RWPE2 (cell line): ENCODE results near the gene LMX1B.

Source experiments
- ATAC-seq: fragments of 200-7000 bp; cut with Tn5 transposase; 3 replicates; pipeline ENCODE4 v1.9.1; 2021; ENCODE audit warnings: low read depth
- DNase-seq: peaks from one replicate; pipeline ENCODE4 v3.0.0-alpha.2; 2020; ENCODE audit warnings: low spot score
- H3K27ac ChIP-seq: fragments of 450-650 bp; 2 replicates; pipeline ENCODE4 v1.5.1; 2017; ENCODE audit warnings: mild to moderate bottlenecking; ENCODE audit not compliant: poor library complexity, severe bottlenecking
- H3K27me3 ChIP-seq: fragments of 250-450 bp; sonication (Bioruptor Pico); 2 replicates; pipeline ENCODE4 v1.5.1; 2021; ENCODE audit warnings: mild to moderate bottlenecking, moderate library complexity; ENCODE audit not compliant: insufficient read depth, poor library complexity, severe bottlenecking
- H3K36me3 ChIP-seq: fragments of 250-450 bp; sonication (Bioruptor Pico); 2 replicates; pipeline ENCODE4 v1.5.1; 2020; ENCODE audit warnings: low read depth, mild to moderate bottlenecking, moderate library complexity
- H3K4me1 ChIP-seq: fragments of 250-450 bp; sonication (Bioruptor Pico); 2 replicates; pipeline ENCODE4 v1.5.1; 2021; ENCODE audit warnings: mild to moderate bottlenecking, moderate library complexity; ENCODE audit not compliant: insufficient read depth, poor library complexity, severe bottlenecking
- H3K4me3 ChIP-seq: fragments of 250-450 bp; sonication (Bioruptor Pico); 2 replicates; pipeline ENCODE4 v1.5.1; 2021; ENCODE audit warnings: mild to moderate bottlenecking, moderate library complexity; ENCODE audit not compliant: severe bottlenecking
- H3K9me3 ChIP-seq: fragments of 250-450 bp; sonication (Bioruptor Pico); 2 replicates; pipeline ENCODE4 v1.5.1; 2021; ENCODE audit warnings: mild to moderate bottlenecking, moderate library complexity; ENCODE audit not compliant: severe bottlenecking
- TF ChIP-seq, protein P1 (sequence below): fragments of 450-650 bp; IDR thresholded peaks from one replicate; pipeline ENCODE4 v1.5.1; 2017; ENCODE audit warnings: mild to moderate bottlenecking, moderate library complexity; ENCODE audit not compliant: poor library complexity, severe bottlenecking

LMX1B gene

DNA sequence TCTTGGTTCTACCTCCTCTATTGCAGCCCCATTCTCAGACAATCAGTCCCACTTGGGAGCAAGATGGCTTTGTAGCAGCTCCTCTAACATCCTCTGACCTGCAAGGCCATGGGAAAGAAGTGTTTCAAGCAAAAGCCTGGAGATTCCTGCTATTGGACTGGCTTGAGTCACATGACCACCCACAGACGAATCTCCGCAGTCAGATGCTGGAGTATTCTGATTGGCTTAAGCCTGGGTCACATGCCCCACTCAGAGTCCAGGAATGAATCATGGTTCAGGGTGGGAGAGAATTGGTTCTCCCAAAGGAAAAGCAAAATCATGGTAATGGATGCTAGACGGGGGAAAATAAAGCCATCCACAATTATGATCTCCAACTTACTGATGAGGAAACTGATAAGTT lies 22.6 kb upstream of the LMX1B start:
- no peak for ATAC-seq
- Histone ChIP-seq H3K4me3 (no peak overlapping the region), H3K9me3 (no peaks in the 10 kb centered on the region), H3K36me3 (no peaks in the 10 kb centered on the region), H3K27me3 (peaks cover 6% of the 10 kb centered on the region), H3K4me1 (no peaks in the 10 kb centered on the region), H3K27ac (no peak overlapping the region)
- no peak for DNase-seq
- TF ChIP-seq, protein P1, sequence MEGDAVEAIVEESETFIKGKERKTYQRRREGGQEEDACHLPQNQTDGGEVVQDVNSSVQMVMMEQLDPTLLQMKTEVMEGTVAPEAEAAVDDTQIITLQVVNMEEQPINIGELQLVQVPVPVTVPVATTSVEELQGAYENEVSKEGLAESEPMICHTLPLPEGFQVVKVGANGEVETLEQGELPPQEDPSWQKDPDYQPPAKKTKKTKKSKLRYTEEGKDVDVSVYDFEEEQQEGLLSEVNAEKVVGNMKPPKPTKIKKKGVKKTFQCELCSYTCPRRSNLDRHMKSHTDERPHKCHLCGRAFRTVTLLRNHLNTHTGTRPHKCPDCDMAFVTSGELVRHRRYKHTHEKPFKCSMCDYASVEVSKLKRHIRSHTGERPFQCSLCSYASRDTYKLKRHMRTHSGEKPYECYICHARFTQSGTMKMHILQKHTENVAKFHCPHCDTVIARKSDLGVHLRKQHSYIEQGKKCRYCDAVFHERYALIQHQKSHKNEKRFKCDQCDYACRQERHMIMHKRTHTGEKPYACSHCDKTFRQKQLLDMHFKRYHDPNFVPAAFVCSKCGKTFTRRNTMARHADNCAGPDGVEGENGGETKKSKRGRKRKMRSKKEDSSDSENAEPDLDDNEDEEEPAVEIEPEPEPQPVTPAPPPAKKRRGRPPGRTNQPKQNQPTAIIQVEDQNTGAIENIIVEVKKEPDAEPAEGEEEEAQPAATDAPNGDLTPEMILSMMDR = no peak

DNA sequence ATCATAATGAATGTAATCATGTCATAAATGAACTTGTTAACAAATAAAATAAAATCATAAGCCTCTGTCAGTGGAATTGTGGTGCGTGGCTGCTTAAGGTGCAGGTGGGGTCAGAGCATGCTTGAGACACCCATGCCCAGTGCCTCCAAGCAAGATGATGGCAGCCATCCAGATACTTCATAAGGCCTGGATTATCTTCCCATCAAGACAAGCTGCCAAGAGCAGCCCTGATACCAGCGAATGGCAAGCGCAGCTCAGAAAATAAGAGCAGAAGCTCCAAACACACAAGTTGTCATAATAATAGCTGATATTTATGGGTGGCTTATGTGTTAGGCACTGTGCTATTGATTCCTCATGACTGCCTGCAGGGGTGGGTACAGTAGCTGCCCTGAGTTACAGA lies 21.8 kb upstream of the LMX1B start:
- no peak for ATAC-seq
- Histone ChIP-seq H3K4me1 (no peaks in the 10 kb centered on the region), H3K27ac (no peak overlapping the region), H3K27me3 (peaks cover 6% of the 10 kb centered on the region), H3K4me3 (no peak overlapping the region), H3K36me3 (no peaks in the 10 kb centered on the region), H3K9me3 (no peaks in the 10 kb centered on the region)
- TF ChIP-seq, protein P1 = no peak
- DNase-seq = no peak

DNA sequence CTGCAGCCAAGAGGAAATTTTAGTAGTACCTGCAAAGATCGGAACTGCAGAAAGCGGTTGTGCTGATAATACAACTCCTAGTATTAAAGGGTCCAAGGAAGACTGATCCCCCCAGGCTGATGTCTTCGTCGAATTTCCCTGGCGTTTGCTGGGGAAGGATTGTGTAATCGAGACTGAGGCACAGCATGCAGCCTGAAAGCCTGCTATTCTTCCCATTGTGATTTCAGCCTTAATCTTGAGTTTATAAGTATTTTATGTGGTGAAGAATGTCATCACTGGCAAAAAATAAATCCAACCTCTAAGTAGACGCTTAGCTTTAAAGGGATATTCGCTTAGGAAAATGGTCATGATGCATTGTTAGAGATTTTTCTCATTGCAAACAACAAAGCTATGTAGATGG lies 21.3 kb upstream of the LMX1B start:
- ATAC-seq = no peak
- Histone ChIP-seq H3K27ac (no peak overlapping the region), H3K27me3 (peaks cover 6% of the 10 kb centered on the region), H3K9me3 (no peaks in the 10 kb centered on the region), H3K4me1 (no peaks in the 10 kb centered on the region), H3K4me3 (no peak overlapping the region), H3K36me3 (no peaks in the 10 kb centered on the region)
- DNase-seq = no peak
- TF ChIP-seq, protein P1 = no peak

DNA sequence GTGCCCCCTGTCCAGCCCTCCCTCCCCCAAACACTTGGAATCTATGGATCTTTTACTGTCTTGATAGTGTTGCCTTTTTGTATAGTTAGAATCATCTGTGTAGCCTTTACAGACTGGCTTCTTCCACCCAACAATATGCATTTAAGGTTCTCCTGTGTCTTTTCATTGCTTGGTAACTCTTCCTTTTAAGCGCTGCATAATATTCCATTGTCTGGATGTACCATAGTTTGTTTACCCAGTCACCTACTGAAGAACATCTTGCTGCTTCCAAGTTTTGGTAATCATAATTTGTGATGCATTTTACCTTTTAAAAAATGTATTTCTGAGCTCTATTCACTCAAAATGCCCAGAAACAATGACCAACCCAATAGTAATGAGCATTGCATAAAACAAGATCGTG lies 17.7 kb upstream of the LMX1B start:
- no peak for ATAC-seq
- Histone ChIP-seq H3K9me3 (no peaks in the 10 kb centered on the region), H3K27ac (no peak overlapping the region), H3K27me3 (peaks cover 7% of the 10 kb centered on the region), H3K36me3 (no peaks in the 10 kb centered on the region), H3K4me3 (no peak overlapping the region), H3K4me1 (no peaks in the 10 kb centered on the region)
- TF ChIP-seq, protein P1 = no peak
- DNase-seq = no peak

DNA sequence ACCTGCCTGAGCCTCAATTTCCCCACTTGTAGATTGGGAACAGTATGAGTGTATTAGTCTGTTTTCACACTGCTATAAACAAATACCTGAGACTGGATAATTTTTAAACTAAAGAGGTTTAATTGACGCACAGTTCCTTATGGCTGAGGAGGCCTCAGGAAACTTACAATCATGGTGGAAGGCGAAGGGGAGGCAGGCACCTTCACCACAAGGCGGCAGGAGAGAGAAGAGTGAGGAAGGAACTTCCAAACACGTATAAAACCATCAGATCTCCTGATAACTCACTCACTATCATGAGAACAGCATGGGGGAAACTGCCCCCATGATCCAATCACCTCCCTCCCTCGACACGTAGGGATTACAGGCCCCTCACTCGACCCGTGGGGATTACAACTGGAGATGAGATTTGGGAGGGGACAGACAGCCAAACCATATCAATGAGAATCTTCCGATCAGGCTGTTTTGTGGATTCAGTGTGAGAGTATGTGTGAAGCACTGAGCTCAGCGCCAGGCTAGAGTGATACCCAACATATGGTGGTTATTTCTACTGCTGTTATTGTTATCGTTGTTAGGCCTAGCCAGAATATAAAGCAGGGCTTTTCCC lies 14.6 kb upstream of the LMX1B start:
- DNase-seq (no peak), ATAC-seq (no peak)
- TF ChIP-seq, protein P1 = peak; percentile 16
- Histone ChIP-seq H3K4me1 (no peaks in the 10 kb centered on the region), H3K27ac (no peak overlapping the region), H3K36me3 (no peaks in the 10 kb centered on the region), H3K9me3 (no peaks in the 10 kb centered on the region), H3K4me3 (no peak overlapping the region), H3K27me3 (peaks cover 6% of the 10 kb centered on the region)
